ENCODE results near the gene KDR. TPM values are rescaled to one million over a fixed set of nuclear protein-coding genes. Genes with fewer than 3 reads are reported as not detected.

Gene KDR
- 49.7 TPM for polyA plus RNA-seq (ENCODE audit: insufficient read length)

DNA sequence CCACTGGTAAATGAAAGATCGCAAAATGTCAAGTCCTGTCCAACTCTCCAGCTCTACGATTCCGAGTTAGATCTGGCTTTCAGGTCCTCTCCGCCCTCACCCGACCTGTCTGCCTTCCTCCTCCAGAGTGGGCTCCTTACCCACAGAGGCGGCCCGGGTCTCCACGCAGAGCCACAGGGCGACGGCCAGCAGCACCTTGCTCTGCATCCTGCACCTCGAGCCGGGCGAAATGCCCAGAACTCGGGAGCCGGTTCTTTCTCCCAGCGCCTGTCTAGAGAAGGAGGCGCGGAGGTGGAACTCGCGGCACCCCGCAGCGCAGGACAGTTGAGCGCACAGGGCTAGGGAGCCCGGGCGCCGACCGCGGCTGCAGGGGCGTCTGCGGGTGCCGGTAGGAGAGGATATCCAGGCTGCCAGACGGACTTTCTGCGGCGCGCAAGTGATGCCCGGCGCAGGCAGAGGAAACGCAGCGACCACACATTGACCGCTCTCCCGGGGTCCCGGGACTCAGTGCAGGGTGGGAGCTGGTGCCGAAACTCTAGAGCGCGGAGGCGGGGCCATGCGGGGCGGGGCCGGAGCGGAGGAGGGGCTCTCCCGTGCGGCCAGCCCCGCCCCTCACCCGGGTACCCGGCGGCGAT lies at the start of gene KDR:
TSS of gene KDR (minus strand) at position 509 of the 635 bp plus-strand sequence. CDS start at position 207, 302 bp downstream.
- DNase-seq: peak; percentile 28

DNA sequence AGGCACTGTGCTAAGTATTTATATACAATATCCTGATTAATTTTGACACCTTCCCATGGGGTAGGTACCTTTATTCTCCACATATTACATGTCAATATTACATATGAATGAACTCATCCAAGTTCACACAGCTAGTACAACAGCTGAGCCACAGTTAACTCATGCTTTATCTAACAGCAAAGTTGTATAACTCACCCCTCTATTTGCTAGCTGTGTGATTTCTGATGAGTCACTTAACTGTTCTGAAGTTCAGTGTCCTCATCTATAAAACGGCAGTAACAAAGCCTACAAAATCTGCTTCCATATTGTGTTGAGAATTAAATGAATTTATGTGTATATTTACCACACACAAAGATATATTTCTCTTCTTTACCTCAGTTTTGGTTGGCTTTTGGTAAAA lies 48.2 kb upstream of the KDR start:
- DNase-seq: no peak

DNA sequence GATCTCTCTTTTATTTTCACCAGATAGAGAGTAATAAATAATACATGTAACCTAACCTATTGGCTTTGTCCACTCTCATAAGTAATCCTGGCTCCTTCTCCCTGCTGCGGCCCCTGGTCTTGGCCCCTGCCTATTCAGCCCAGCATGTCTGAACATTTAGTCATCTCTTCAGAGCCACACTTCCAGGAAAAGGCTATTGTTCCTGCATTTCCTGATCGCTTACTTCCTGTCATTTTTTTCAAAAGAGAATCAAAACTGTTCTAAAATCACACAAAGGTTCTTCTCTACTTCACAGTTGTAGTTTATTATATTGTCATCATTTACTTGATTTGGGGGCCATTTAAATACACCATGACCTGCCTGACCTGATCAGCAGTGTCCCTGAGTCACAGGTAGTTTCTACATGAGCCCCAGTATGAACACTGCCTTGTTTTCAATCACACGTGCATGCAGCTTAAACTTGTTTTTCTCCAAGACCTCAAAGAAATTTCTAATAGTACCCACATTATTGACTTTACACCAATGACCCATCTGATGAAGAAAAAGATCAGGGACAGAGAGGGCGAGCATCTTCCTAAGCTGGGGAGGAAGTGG lies 47.4 kb upstream of the KDR start:
- no peak for DNase-seq

DNA sequence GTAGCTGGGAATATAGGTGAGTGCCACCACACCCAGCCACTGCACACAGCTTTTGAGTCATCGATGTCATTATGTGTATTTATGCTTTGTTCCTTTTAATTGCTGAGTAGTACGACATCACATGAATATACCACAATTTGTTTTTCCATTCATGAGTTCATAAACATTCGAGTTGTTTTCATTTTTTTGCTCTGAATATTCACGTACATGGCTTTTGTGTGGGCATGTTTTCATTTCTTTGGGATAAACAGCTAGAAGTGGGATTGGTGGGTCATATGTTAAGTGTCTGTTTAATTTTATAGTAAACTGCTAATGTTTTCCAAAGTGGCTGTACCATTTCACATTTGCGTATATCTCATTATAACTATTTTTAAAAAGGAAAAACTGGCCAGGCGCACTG lies 45.1 kb upstream of the KDR start:
- no peak for DNase-seq

DNA sequence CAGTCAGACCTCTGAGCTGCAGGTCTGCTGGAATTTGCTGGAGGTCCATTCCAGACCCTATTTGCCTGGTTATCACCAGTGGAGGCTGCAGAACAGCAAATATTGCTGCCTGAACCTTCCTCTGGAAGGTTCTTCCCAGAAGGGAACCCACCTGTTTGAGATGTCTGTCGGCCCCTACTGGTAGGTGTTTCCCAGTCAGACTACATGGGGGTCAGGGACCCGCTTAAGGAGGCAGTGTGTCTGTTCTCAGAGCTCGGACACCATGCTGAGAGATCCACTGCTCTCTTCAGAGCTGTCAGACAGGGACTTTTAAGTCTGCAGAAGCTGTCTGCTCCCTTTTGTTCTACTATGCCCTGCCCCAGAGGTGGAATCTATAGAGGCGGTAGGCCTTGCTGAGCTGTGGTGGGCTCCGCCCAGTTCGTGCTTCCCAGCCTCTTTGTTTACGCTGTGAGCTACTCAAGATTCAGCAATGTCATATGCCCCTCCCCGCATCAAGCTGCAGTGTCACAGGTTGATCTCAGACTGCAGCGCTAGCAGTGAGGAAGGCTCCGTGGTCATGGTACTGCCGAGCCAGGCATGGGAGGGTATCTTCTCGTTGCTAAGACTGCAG lies 44.1 kb upstream of the KDR start:
- no peak for DNase-seq

DNA sequence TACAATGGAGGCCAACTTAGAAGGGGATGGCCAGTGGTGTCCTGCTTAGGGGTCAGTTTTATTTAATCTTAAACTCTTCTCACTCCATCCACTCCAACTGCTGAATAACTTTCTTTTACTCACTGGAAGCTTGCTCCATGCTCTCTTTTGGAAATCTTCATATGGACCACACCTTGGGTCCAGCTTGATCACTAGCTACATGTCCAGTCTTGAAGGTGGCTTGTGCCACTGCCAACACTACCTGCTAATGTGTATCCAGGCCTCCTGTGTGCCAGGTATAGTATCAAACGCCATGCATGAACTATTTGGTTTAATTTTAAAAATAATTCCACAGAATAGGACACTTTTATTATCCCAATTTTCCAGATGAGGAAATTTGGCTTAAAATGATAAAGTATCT lies 37.0 kb upstream of the KDR start:
- no peak for DNase-seq

DNA sequence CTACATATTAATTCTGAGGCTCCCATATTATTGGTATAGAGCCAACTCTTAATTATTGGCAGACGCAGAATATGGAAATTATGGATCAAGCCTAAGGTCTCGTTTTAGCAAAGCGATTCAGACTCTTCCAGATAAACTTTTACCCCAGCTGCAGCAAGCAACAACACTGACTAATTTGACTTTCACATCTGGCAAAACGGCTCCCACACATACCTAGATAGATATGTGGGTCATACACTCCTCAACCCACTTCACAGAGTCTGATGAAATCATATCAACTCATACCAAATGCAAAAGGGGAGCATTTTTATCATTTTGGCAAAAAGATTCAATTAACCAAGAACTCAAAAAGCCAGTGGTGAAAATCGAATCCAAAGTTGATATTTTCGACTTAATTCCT lies 36.3 kb upstream of the KDR start:
- DNase-seq: no peak

DNA sequence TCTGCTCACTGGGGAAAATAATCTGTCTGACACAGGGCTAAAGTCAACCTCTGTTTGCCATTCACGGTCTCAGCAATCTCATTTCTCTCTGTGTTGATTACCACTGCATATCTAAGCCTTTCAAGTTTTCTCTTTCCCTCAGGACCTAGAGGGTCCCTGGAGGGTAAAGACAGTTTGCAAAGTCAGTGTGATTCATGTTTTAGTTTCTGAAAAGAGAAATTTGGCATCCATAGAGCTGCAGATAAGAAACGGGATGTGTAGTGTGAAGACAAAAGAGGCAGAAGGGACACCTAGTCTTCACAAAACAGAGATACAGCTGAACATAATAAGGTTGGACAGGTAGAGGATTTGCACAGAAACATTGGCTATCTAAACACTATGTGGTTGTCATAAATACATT lies 34.5 kb upstream of the KDR start:
- DNase-seq: no peak

DNA sequence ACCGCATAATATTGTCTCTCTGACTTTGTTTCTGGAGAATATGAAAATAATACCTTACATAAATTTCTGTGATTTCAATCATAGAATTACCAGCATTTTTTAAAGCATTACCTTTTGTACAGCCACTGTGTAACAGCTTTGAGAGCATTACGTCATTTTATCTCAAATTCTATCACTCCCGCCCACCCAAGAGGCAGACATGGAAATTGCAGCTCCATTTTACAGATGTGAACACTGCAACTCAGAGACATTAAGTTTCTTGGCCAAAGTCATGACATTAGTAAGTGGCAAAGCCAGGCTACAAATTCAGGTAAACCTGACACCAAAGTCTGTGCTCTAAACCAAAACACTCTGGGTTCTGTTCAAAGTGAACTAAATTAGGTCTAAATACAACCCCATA lies 33.6 kb upstream of the KDR start:
- DNase-seq: no peak

DNA sequence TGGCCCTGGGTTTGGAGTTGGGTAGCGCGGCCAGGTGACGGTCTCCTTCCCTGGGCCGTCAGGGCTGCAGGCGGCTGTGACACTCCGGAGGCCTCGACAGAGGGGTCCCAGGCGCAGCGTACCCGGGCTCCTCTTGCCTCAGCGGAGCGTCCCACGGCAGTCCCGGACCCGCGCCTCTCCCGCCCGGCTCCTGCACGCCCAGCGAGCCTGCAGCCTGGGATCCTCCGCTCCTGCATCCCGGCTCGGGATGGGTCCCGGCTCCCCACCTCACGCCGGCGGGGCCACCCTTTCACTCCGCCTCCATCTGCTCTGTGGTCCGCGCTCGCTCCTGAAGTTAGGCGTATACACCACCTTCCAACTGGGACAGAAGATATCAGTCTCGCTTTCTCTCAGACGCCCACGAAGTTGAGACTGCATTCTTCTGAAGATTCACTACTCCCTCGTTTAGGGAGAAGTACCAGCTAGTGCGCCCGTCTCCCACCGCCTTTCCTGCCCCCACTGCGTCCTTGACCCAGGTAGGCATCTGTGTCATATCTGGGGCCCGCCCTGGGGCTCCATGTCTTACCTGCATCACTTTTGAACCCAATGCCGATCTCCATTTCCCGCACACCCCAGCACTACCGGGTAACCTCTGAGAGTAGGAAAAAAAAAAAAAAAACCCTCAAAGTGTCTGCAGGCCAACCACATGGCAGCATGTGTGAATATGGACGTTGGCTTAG lies 32.3 kb upstream of the KDR start:
- peak; percentile 4 for DNase-seq

DNA sequence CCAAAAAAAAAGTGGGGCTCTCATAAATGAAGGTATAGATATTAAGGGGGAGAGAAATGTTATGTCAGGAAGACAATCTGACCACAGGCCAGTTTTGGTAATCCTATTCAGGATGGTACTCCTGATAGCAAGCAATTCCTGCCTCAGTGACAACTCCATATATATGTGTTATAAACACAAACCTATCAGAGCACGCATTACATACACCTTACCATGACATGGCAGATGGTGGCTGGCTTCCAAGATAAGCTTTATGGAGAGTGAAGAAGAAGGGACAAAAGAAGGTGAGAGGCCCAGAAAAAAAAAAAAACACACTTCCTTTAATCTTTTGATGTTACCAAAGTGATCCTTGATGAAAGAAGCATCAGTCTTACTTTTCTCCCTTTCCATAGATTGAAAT lies 29.5 kb upstream of the KDR start:
- DNase-seq: no peak

DNA sequence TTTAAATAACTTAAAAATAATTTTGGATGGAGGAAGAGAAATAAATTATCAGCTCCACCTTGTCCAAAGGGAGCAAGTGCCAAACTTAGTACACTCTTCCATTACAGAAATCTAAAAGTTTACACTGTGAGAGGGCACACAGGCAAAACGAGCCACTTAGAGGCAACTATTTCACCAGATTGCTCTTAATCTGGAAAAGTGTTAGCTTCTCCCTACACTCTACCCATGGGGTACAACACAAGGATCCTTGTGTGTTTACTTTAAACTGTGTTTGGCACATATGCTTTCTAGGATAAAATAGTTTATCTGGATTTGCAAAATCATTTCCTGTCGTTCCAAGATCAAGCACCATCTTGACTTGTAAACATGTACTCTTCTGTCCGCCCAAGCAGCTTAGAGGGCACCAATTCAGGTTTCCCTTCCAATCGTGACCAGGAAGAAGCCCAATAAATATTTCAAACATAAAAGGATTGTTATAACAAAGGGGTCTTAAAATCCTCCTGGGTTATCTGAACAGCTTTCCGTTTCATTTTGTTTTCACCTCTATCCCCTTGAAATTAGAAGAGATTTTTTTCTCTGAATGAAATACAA lies 29.0 kb upstream of the KDR start:
- DNase-seq: no peak

DNA sequence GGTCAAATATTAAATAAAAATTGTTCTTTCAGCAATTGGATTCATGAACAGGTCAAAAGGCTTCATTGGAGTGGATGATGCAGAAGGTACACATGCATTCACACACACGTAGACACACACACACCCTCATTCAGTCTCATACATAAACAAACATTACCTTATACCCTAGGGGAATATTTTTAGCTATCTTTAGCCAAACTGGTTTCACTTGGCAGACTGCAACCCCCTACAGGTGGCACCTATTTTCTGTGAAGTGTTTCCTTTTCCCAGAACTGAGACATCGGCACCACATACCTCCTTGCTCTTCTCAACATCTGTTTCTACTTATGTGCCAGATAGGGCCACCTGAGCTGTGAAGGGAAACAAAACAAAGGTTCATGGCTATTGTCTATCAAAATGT lies 18.5 kb upstream of the KDR start:
- no peak for DNase-seq

DNA sequence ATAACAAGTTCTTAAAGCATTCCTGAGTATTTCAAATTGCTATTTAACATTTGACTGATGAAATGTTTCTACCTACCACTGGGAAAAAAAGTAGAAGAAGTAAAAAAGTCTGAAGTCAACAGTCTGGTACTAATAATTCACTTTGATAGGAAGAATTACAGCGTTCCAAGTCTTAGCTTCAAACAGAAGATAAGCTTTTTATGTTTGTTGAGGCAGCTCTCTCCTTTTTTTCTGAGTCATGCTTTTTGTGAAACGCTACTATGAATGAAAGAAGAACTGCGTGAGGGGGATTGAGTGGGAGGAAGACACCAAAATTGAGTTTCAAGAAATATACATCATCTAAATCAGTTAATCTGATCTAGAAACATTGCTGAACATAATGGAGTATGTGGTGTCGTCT lies 13.0 kb upstream of the KDR start:
- no peak for DNase-seq

DNA sequence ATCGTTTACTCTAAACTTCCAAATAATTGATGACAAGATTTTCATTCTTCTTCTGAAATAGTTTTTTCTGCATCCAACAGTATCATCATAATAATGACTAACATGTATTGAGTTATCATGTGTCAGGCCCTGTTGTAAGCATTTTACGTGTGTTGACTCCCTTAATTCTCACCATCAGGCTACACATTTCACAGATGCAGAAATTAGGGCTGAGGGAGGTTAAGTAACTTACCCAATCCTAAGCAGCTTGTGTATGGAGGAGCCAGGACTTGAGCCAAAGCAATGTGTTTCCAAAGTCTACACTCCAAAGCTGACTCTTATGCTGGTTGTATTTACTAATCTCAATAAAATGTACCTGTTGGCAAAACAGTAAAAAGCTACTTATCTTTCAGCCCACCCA lies 11.2 kb upstream of the KDR start:
- DNase-seq: no peak

DNA sequence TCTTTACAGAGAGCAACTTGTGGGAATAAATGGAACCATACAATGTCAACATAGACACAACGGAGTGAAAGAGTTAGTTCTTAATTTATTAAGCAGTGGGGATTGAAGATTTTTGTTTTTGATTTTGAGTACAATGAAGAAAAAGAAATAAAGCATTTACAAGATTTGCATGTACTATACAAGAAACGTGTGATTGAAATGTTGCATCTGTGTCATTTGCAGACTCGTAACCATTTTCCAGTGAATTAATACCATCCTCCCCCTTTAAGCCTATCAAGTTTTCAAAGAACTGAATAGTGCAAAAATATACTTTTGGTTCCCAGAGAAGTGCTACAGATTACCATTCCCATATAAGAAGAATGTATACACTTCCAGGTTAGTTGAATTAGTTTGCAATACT lies 8.6 kb upstream of the KDR start:
- DNase-seq: no peak

DNA sequence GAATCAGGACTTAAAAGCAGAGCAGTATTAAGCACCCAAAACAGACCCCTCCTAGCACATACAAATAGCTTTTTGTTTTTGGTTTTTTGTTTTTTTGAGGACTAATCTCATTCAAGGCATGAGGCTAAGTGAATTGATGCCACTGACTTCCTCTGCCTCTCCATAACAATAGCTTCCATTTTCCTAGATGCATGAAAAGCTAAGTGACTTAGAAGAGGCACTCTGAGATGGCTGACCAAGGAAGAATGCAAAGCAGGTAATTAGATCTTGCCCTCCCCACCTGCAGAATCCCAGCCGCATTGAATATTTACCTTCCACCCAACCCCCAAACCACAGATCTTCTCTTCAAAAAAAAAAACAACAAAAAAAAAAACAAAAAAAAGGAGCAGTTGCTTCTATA lies 7.4 kb upstream of the KDR start:
- DNase-seq: no peak

DNA sequence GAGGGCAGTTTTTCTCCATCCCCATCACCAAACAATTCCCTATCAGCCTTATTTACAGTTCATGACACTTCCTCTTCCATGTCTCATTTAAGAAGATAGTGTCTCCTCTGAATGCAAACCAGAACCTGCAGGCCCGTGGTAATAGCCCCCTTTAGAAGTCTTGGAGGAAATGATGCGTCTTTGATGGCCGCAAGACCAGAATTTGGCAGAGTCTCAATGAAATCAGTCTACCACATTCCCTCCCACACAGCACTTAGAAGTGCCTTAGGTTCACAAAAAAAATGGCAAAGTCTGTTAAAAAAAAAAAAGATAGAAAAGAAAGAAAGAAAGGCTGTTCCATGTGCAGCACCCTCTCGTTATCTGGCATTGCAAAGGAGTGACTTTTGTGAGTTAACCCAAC lies 2.1 kb upstream of the KDR start:
- no peak for DNase-seq

DNA sequence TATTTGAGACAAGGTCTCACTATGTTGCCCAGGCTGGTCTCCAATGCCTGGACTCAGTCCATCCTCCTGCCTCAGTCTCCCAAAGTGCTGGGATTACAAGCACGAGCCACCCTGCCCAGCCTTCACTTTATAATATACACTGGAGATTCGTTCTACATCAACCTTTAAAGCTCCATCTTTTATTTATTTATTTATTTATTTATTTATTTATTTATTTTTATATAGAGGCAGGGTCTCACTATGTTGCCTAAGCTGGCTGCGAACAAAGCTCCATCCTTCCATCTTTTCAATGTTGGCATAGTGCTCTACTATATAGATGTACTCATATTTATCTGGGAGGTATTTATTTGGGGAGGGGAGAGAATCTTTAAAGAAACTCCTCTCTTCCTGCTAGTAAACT lies 1.7 kb upstream of the KDR start:
- no peak for DNase-seq

DNA sequence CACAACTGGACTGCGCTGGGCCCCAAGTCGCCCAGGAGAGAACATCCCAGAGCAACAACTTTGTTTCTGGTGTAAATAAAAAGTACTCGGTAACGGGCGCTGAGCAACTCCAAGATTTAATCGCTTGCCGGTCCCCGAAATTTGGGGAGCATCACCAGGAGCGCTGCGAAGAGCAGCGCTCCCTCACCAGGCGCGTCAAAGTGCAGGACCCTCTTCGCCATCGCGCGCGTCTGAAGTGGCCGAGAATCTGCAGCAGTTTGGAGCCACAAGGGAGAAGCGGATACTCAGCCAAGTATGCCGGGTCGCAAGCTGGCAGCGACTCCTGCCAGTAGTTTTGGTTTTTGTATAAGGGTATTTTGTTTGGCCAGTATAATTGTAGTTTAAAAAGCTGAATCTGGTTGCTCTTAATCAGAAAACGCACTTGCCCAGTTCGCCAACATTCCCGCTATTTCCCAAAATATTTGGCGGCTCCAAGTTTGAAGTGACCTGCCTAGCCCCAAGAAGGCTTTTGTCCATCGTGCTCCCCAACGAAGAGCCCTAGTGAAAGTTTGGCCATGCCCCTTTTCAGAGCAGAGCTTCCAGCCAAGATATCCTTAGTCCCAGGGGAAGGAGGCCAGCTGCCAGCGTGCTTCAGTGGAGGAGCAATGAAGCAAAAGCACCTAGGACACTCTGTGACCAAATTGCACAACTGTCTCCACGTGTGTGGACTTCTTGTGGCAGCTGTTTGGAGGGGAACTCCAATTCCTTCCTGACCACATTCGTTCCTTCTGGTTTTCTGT lies 557 bp upstream of the KDR start:
- DNase-seq: no peak

DNA sequence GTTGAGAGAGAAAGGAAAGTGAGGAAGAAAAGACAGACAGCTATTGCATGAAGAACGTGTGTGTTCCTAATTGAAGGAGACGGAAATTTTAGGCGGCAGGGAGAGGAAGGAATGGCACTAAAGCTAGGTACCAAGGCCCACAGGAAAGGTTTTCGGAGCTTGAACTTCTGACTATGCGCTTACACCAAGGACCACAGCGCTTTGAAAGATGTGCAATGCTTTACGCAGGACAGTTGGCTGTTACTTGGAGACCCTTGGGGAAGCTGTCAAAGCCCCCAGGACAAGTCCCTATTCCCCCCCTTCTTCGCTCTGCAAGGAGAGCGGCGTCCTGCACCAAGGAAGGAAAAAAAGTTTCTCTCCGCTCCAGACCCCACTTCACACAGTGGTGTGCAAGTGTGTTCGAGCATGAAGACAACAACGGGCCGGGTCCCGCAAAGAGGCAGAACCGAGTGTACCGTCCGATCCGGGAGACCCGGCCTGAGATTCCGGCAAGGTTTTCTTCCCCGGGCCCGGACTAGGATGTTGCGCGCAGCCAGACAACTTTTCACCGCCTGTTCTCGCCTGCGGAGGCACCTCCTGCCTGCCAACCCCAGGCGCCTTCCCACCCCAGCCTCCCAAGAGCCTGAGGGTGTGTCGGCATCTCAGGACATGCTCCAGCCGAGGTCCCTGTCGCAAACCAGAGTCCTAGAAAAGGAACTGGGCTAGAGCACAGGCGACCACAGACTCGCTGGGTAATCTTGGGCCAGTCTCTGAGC lies 896 bp downstream of the KDR start:
- DNase-seq: no peak

DNA sequence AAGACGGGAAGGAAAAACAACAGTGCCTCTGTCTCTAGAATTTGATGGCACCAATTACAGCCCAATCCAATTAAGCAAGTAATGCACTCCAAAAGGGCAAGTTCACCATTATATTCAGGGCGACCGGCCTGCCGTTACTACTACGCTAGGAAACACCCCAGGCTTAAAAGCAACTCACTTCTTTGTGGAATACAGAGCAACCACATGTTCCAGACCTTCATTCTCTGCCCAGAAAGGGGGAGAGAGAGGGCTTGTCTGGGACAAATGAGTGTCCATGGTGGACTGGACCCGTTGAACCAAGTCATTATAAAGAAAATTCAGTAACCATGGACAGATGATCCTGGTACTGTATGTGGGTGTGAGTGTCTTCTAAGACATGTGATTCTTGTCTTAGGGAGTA lies 1.6 kb downstream of the KDR start:
- DNase-seq: no peak

All from hindlimb muscle (tissue), 1 donor.